ENCODE results near the gene LSAMP.

DNA sequence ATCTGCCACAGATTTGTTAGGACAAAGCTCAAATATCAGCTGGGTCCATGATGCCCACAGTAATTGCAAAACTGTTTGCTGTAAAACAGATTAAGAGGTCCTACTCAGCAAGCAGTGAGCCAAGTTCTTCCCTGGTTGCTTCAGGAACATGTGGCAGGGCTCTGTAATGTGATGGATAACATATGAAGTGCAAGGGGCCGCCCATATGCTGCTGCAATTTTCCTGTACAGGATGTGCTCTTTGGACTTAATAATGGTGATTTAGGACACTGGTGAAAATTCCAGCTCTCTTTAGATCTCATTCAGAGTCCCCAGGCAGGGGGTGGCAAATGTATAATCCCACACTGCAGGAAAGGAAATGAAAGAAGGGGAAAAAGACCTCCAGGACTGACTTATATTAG, 289.4 kb downstream of the LSAMP start:
- TF ChIP-seq CTCF (IDR thresholded peaks at IDR 0.05) = no peak
- TF ChIP-seq POLR2A (IDR thresholded peaks at IDR 0.05) = no peak
